ENCODE results near the gene VAC14. TPM values are rescaled to one million over a fixed set of nuclear protein-coding genes. Genes with fewer than 3 reads are reported as not detected.
A peak's percentile ranks its signal among the peaks of the same experiment; 100 is the strongest.

The VAC14 gene
- total RNA-seq, 4 donors from 2014 or later: 44.0 to 106 (median 64.5) TPM

DNA sequence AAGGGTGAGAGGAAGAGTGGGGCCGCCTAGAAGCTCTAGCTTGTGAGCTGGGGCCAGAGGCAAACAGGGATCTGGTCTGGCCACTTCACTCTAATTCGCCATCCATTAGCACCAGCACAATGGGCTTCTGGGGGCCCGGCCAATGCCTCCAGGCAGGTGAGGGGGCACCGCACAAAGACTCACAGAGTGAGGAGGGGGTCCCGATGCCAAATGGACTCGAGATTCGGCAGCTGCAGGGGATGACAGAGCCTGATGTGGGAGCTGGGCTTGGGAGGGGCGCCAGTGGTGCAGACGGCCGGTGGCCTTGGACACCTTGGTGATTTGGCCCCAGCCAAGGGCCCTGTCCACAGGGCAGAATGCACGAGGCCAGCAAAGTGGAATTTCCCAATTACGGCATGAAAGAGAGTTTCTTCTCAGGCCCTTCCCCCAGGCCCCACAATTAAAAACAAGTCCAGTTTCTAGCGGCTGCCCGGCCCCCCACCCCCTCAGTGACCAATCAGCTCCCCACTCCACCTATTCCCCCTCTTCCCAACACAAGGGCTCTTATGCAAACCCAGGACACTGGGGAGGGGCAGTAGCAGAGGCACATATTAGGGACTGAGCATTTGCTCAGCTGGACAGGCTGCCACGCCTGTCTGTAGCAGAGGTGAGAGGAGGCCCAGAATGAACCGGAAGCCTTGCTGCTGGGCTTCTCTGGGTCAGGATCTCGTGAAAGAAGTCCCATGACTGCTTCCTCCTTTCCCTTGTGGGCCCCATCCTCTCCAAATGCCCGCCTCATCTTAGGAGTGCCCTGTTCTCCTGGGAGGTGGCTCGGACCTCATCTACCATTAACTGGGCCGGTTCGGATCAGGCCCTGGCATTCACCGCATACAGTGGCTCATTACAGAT is 75.7 kb downstream of the VAC14 start:
- Histone ChIP-seq H3K4me1 (peaks cover 0 to 18% (median 0%) of the 10 kb centered on the region in 4 donors), H3K9me3 (no peaks in the 10 kb centered on the region), H3K27me3 (no peaks in the 10 kb centered on the region), H3K36me3 (peaks cover 0 to 26% (median 0%) of the 10 kb centered on the region in 3 donors), H3K4me3 (no peak overlapping the region), H3K27ac (peak overlapping the region; percentile 63 to 85 (median 76))
- peak in 2 of 3 donors; percentile 27 to 58 for DNase-seq
- TF ChIP-seq, protein P1, sequence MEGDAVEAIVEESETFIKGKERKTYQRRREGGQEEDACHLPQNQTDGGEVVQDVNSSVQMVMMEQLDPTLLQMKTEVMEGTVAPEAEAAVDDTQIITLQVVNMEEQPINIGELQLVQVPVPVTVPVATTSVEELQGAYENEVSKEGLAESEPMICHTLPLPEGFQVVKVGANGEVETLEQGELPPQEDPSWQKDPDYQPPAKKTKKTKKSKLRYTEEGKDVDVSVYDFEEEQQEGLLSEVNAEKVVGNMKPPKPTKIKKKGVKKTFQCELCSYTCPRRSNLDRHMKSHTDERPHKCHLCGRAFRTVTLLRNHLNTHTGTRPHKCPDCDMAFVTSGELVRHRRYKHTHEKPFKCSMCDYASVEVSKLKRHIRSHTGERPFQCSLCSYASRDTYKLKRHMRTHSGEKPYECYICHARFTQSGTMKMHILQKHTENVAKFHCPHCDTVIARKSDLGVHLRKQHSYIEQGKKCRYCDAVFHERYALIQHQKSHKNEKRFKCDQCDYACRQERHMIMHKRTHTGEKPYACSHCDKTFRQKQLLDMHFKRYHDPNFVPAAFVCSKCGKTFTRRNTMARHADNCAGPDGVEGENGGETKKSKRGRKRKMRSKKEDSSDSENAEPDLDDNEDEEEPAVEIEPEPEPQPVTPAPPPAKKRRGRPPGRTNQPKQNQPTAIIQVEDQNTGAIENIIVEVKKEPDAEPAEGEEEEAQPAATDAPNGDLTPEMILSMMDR (IDR thresholded peaks at IDR 0.05): no peak

DNA sequence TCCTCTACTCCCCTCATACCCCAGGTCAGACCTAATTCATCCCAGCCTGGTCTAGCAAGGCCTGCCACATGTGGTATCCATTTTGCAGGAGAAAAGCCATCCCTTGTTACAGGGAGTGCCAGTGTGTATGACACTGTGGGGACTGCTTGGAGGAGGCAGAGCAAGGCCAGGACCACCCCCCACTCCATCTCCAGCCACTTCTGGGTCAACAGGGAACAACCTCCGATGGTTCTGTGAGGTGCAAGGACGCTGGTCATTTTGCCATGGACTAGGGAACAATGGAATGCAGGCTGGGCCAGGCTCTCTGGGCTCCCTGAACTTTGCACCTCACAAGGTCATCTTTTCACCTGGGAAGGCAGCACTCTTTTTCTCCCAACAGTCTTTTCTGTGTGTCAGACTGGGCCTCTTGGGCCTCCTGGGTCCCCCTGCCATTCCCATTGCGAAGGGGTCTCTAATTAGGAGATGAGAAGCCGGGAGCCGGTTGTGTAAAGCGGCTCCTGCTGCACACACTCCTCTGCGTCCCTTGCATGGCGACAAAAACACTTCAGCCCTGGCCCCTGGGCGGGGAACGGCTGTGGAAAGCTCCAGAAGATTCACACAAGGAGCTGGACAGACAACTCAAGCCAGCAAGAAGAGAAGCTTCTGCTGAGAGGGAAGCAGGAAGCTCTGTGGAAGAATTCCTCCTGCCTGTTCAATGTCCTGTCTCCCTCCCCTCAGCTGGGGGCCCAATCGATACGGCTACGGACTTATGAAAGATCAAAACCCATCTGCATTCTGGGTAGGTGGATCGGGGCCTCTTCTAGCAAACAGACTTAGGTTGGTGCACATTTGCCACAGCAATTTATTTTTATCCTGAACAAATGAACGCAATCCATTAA is 76.6 kb downstream of the VAC14 start:
- Histone ChIP-seq H3K36me3 (peaks cover 0 to 26% (median 0%) of the 10 kb centered on the region in 3 donors), H3K4me1 (peaks cover 0 to 18% (median 0%) of the 10 kb centered on the region in 4 donors), H3K27me3 (no peaks in the 10 kb centered on the region), H3K4me3 (no peak overlapping the region), H3K27ac (peak overlapping the region; percentile 63 to 85 (median 76)), H3K9me3 (no peaks in the 10 kb centered on the region)
- no peak for TF ChIP-seq POLR2A (IDR thresholded peaks at IDR 0.05)
- TF ChIP-seq, protein P1 (IDR thresholded peaks at IDR 0.05): no peak
- DNase-seq: no peak

DNA sequence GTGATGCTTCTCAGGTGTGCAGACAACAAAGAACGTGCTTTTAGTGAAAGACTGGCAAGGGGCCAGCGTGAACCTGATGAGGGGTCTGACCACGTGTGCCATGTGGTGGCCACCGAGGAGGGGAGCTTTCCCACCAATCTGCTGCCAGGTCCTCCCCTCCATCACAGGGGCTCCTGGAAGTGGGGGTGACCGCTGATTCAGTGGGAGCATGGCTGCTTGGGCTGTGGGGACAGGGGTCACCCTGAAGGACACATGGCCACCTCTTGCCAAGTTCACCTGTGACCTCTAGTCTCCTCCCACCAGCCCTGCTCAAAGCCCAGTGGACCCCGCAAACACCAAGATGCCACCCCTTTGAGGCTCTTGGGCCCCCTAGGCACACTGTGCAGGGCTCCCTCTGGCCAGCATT is 77.2 kb downstream of the VAC14 start:
- H3K27ac ChIP-seq: peak overlapping the region in 1 of 4 donors; percentile 84

DNA sequence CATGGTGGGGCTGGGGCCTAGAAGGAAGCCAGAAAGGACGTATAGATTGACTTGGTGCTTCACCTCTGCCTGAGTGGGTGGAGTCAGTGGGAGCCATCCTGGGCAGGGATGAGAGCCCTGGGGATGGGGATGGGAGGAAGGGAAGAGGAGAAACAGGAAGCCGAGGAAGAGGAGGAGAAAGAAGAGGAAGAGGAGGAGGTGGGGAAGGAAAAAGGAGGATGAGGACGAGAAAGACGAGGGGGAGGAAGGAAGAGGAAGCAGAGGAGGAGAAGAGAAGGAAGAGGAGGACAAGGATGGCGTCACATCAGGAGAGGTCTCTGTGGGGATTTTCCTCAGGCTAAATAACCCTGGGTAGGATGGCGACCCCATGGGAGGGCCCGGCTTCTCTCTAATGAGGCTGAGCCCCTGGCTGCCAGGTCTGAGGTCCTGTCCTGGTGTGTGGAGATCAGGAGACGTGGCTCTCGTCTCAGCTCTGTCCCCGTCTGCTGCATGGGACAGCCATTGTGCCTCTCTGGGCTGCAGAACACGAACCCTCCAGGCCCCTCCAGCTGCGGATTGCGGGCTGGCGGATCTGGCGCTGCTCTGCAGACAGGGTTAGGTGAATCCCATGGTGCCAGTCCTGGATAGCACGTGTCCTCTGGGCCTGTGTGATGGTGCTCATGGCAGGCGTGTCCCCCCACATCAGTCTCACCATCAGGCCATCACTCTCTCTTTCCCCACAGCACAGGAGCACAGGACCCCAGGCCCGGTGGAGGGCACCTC is 79.6 kb downstream of the VAC14 start:
- Histone ChIP-seq H3K36me3 (peaks cover 0 to 32% (median 0%) of the 10 kb centered on the region in 3 donors), H3K27ac (no peak overlapping the region), H3K27me3 (no peaks in the 10 kb centered on the region), H3K4me3 (no peak overlapping the region), H3K9me3 (no peaks in the 10 kb centered on the region), H3K4me1 (peaks cover 0 to 18% (median 0%) of the 10 kb centered on the region in 4 donors)
- TF ChIP-seq POLR2A (IDR thresholded peaks at IDR 0.05): no peak
- TF ChIP-seq, protein P1 (IDR thresholded peaks at IDR 0.05): no peak
- DNase-seq: no peak

More for the DNA sequence above, 77.2 kb downstream of the VAC14 start:
- no peaks in the 10 kb centered on the region for H3K9me3 ChIP-seq
- H3K4me1 ChIP-seq: peaks cover 0 to 18% (median 0%) of the 10 kb centered on the region in 4 donors
- no peak overlapping the region for H3K4me3 ChIP-seq
- DNase-seq: no peak
- H3K27me3 ChIP-seq: no peaks in the 10 kb centered on the region
- H3K36me3 ChIP-seq: peaks cover 0 to 26% (median 0%) of the 10 kb centered on the region in 3 donors
- TF ChIP-seq POLR2A (IDR thresholded peaks at IDR 0.05): no peak
- TF ChIP-seq, protein P1 (IDR thresholded peaks at IDR 0.05): no peak

All from Peyer's patch (tissue), 4 donors.